Psoas muscle (tissue), 8 donors: ENCODE data around the gene LATS1. TPM values are rescaled to one million over a fixed set of nuclear protein-coding genes. Genes with fewer than 3 reads are reported as not detected.
"Not testable (repeated sequence)": the region's sequence is repeated elsewhere in the genome, so short reads cannot be mapped to it uniquely, and the experiment has no call there.

ENCODE experiments used
- ATAC-seq, 4 donors: fragments of 200-7000 bp; cut with Tn5 transposase; one replicate each; pipeline ENCODE4 v1.9.1; 2020; ENCODE audit warnings: moderate library complexity in 3 of 4, mild to moderate bottlenecking in 2 of 4
- DNase-seq, 2 donors: peaks; one replicate each; pipeline ENCODE4 v3.0.0-alpha.2; 2020
- H3K27ac ChIP-seq: fragments of 200-600 bp; one replicate; pipeline ENCODE4 v1.8.0; 2022
- H3K27me3 ChIP-seq, 3 donors: fragments of 200-600 bp in 1 of 3; one replicate each; pipeline versions ENCODE4 v1.6.1 to v1.8.0; 2013 to 2022; ENCODE audit warnings: low read length in 2 of 3, mild to moderate bottlenecking in 2 of 3, moderate library complexity in 1 of 3; ENCODE audit not compliant: insufficient read depth in 3 of 3
- H3K36me3 ChIP-seq, 2 donors: fragments of 200-600 bp in 1 of 2; one replicate each; pipeline versions ENCODE4 v1.6.1 to v1.8.0; 2013 to 2022; ENCODE audit warnings: low read depth in 1 of 2, mild to moderate bottlenecking in 1 of 2, moderate library complexity in 1 of 2; ENCODE audit not compliant: insufficient read depth in 1 of 2
- H3K4me1 ChIP-seq: fragments of 200-600 bp; one replicate; pipeline ENCODE4 v1.8.0; 2022
- H3K4me3 ChIP-seq: fragments of 200-600 bp; one replicate; pipeline ENCODE4 v1.8.0; 2022; ENCODE audit warnings: mild to moderate bottlenecking
- H3K9me3 ChIP-seq: fragments of 200-600 bp; one replicate; pipeline ENCODE4 v1.8.0; 2022
- CTCF ChIP-seq: fragments of 200-600 bp; IDR thresholded peaks from one replicate; pipeline ENCODE4 v1.8.0; 2022; ENCODE audit warnings: antibody characterized with exemption
- WGBS, 3 donors: extraction: QIAGEN DNeasy Blood & Tissue Kit; methylation state at CpG; one replicate each; pipeline versions ENCODE4 v1.1.6 to v1.1.7; 2013; 5-methylcytosine and 5-hydroxymethylcytosine counted together
- intact Hi-C, 2 donors: fragments of 100-400 bp; cut with DNase I; formaldehyde crosslinking; loops; one replicate each; pipeline versions ENCODE4 v1.11.0 to v1.14.2; 2022
- polyA plus RNA-seq, 3 donors: library from polyadenylated mRNA; stranded (reverse); fragments of 200-250 nt; gene quantifications; one replicate each; pipeline ENCODE4 v1.2.3, GENCODE V29; 2013
- total RNA-seq, 4 donors: library from RNA; stranded (reverse); fragmentation: NEBNext Ultra II Directional in 2 of 4; extraction: Animal tissue kit (Norgen Biotek cat#: 25700) in 2 of 4; gene quantifications; one replicate each; pipeline versions ENCODE4 v1.2.1 to v1.2.4, GENCODE V29; 2021 to 2023
- donor health status: healthy with polysubstance abuse.
- donor health status: DM: no; HTN: no; CAD: no; lungs with moderate emphysema.
- donor health status: Bipolar disorder and iron deficiency.
- donor health status: healthy.
- donor health status: DM: yes; HTN: yes; CAD: no.
- donor health status: DM: no; HTN: no; CAD: no.
- donor health status: DM: no; HTN: no; CAD: no.
- donor health status: DM: yes; HTN: yes; CAD: no.

Gene LATS1
- total and polyA plus RNA-seq, 7 donors: 3.4 to 15.5 (median 11.0) TPM

GRCh38 chr6:149756261-149756636 is 38.3 kb upstream of the LATS1 start:
- H3K36me3 ChIP-seq: peaks cover 0 to 16% of the 10 kb centered on the region in 2 donors
- WGBS, 3 donors: 91 to 97% (median 94%) methylated on average over 6 to 7 of the region's 7 CpGs
- no peak overlapping the region for H3K4me3 ChIP-seq
- H3K27ac ChIP-seq: peak overlapping the region; percentile 72
- no peaks in the 10 kb centered on the region for H3K27me3 ChIP-seq
- no peak for TF ChIP-seq CTCF
- ATAC-seq (no peak), DNase-seq (no peak)
- intact Hi-C loops: no loop called here
- H3K9me3 ChIP-seq: no peaks in the 10 kb centered on the region
- peaks cover 49% of the 10 kb centered on the region for H3K4me1 ChIP-seq

- Histone ChIP-seq H3K4me3 (no peak overlapping the region), H3K9me3 (no peaks in the 10 kb centered on the region), H3K36me3 (peaks cover 0 to 9% of the 10 kb centered on the region in 2 donors), H3K27me3 (no peaks in the 10 kb centered on the region), H3K27ac (peak overlapping the region; percentile 72), H3K4me1 (peaks cover 56% of the 10 kb centered on the region)
- 79 to 88% (median 81%) methylated on average over 9 of the region's 9 CpGs for WGBS, 3 donors
- intact Hi-C loops: no loop called here
- DNase-seq (no peak), ATAC-seq (peak; percentile 75 to 88 (median 84))
- no peak for TF ChIP-seq CTCF
Measured at GRCh38 chr6:149755300-149756260, 37.7 kb upstream of the LATS1 start.

DNA sequence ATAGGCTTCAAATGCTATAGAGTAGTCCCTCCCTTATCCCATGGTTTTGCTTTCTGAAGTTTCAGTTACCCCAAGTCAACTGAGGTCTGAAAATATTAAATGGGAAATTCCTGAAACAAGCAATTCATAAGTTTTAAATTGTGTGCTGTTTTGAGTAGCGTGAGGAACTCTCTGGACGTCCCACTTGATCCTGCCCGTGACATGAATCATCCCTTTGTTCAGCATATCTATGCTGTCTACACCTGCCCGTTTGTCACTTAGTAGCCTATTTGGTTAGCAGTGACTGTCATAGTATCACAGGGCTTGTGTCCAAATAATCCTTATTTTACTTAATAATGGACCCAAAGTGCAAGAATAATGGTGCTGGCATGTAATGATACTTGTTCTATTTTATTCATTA is 36.6 kb upstream of the LATS1 start:
- intact Hi-C loops: no loop called here
- ATAC-seq: peak in 2 of 4 donors; percentile 26 to 70
- no peaks in the 10 kb centered on the region for H3K27me3 ChIP-seq
- peak overlapping the region; percentile 72 for H3K27ac ChIP-seq
- no peaks in the 10 kb centered on the region for H3K36me3 ChIP-seq
- no peaks in the 10 kb centered on the region for H3K9me3 ChIP-seq
- TF ChIP-seq CTCF: no peak
- no peak for DNase-seq
- 56 to 83% (median 64%) methylated on average over 4 of the region's 4 CpGs for WGBS, 3 donors
- H3K4me1 ChIP-seq: peaks cover 57% of the 10 kb centered on the region
- H3K4me3 ChIP-seq: no peak overlapping the region

GRCh38 chr6:149753374-149753637 is 35.4 kb upstream of the LATS1 start:
- ATAC-seq, intact Hi-C loops, H3K4me3 ChIP-seq, H3K36me3 ChIP-seq, DNase-seq, H3K27me3 ChIP-seq, H3K9me3 ChIP-seq: not testable (repeated sequence)
- peaks cover 57% of the 10 kb centered on the region for H3K4me1 ChIP-seq
- 81 to 96% (median 83%) methylated on average over 3 of the region's 3 CpGs for WGBS, 3 donors
- H3K27ac ChIP-seq: peak overlapping the region; percentile 13

- ATAC-seq: no peak
- WGBS, 3 donors: 55 to 87% (median 66%) methylated on average over 4 of the region's 4 CpGs
Measured at GRCh38 chr6:149752600-149753373, 34.9 kb upstream of the LATS1 start.

DNA sequence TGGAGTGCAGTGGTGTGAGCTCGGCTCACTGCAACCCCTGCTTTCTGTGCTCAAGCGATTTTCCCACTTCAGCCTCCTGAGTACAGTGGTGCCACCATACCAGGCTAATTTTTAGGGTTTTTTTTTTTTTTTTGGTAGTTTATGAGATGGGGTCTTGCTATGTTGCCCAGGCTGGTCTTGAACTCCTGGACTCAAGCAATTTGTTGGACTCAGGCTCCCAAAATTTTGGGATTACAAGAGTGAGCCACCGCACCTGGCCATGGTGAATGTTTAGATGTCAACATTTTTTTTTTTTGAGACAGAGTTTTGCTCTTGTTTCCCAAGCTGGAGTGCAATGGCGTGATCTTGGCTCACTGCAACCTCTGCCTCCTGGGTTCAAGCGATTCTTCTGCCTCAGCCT is 34.0 kb upstream of the LATS1 start:
- 96 to 99% (median 98%) methylated on average over 5 of the region's 5 CpGs for WGBS, 3 donors
- H3K9me3 ChIP-seq, intact Hi-C loops, ATAC-seq, H3K27me3 ChIP-seq, H3K4me3 ChIP-seq, DNase-seq, H3K36me3 ChIP-seq: not testable (repeated sequence)
- peaks cover 53% of the 10 kb centered on the region for H3K4me1 ChIP-seq
- peak overlapping the region; percentile 94 for H3K27ac ChIP-seq

More at GRCh38 chr6:149752600-149753373, 34.9 kb upstream of the LATS1 start:
- Histone ChIP-seq H3K27me3 (no peaks in the 10 kb centered on the region), H3K4me3 (no peak overlapping the region), H3K4me1 (peaks cover 57% of the 10 kb centered on the region), H3K27ac (peak overlapping the region; percentile 13), H3K9me3 (no peaks in the 10 kb centered on the region), H3K36me3 (no peaks in the 10 kb centered on the region)
- intact Hi-C loops: no loop called here
- DNase-seq: no peak
- TF ChIP-seq CTCF: no peak
